IPS DF 4.7 (cell line): ENCODE results near the gene KANK2.
"Not testable (repeated sequence)": the region's sequence is repeated elsewhere in the genome, so short reads cannot be mapped to it uniquely, and the experiment has no call there.

ENCODE experiments used
- DNase-seq: peaks from one replicate; pipeline ENCODE4 v3.0.0-alpha.2; 2013; ENCODE audit warnings: low spot score; ENCODE audit errors: extremely low read depth

Gene KANK2

DNA sequence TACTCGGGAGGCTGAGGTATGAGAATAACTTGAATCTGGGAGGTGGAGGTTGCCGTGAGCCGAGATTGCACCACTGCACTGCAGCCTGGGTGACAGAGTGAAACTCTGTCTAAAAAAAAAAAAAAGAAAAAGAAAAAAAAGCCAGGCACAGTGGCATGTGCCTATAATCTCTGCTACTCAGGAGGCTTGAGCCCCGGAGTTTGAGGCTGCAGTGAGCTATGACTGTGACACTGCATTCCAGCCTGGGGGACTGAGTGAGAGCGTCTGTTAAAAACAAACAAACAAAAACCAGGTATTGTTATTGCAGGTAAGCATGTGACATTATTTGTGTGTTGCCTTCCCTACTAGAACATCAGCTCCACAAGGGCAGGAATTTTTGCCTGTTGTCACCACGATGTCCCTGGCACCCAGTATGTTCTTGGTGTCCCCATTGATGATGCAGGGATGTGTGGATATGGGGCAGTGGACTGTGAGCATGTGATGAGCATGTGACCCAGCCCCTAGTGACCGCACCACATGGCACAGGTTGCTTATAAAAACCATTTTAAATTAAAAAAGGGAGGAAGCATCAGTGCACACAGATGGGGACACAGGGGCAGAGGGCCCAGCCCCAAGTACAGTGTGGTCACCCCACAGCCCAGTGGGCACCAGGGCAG, 1.6 kb upstream of the KANK2 start:
- DNase-seq = no peak

GRCh38 chr19:11198175-11198534, 810 bp upstream of the KANK2 start:
- DNase-seq = no peak

DNA sequence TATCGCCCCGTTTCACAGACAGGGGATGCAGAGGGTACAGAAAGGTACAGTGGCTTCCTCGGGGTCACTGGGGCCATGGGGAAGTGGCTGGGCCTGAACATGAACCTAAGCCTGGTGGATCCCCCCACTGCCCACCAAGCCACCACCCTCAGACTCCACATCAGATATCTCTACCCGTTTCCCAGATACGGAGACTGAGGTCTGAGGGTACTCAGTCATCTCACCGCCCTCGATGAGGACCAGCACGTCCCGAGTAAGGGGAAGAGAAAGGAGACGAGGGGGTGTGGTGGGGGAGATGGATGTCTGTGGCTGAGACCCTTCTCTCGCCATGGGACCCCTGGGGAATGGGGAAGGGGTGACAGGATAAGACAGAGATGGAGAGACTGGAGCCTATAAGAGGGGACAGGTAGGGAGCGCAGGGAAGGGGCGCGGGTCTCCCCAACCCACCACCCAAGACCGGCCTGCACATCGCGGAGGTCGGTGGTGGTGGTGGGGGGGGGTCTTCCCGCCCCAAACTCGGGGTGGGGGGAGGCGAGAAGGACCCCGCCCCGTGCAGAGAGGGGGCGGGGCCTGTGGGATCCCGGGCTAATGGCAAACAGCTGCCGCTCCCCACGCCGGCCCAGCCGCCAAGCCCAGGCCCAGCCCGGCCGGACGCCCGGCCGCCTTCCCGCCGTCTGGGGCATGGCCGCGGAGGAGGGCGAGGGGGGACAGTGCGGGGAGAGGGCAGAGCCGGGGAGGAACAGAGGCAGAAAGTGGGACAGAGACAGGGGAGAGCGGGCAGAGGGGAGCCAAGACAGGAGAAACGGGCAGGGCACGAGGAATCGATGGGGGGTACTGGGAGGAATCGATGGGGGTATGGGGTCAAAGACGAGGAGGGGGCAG, 698 bp downstream of the KANK2 start:
- no peak for DNase-seq

DNA sequence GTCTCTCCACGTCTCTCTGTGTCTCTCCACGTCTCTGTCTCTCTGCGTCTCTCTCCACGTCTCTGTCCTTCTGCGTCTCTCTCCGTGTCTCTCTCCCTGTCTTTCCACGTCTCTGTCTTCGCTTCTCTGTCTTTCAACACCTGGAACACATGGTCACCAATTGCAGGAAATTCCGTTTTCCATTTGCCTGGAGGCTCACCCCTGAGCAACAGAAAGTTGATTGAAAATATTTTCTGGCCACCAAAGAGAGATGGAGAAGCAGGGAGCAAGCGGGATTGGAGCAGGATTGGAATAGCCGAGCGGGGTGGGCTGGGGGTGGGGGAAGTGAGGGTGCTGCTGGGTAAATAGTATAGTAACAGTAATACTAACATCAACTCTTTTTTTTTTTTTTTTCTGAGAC, 1.7 kb downstream of the KANK2 start:
- DNase-seq = no peak

GRCh38 chr19:11194656-11195558, 2.4 kb downstream of the KANK2 start:
- DNase-seq = no peak

- no peak for DNase-seq
Measured at GRCh38 chr19:11194173-11194572, 3.2 kb downstream of the KANK2 start.

DNA sequence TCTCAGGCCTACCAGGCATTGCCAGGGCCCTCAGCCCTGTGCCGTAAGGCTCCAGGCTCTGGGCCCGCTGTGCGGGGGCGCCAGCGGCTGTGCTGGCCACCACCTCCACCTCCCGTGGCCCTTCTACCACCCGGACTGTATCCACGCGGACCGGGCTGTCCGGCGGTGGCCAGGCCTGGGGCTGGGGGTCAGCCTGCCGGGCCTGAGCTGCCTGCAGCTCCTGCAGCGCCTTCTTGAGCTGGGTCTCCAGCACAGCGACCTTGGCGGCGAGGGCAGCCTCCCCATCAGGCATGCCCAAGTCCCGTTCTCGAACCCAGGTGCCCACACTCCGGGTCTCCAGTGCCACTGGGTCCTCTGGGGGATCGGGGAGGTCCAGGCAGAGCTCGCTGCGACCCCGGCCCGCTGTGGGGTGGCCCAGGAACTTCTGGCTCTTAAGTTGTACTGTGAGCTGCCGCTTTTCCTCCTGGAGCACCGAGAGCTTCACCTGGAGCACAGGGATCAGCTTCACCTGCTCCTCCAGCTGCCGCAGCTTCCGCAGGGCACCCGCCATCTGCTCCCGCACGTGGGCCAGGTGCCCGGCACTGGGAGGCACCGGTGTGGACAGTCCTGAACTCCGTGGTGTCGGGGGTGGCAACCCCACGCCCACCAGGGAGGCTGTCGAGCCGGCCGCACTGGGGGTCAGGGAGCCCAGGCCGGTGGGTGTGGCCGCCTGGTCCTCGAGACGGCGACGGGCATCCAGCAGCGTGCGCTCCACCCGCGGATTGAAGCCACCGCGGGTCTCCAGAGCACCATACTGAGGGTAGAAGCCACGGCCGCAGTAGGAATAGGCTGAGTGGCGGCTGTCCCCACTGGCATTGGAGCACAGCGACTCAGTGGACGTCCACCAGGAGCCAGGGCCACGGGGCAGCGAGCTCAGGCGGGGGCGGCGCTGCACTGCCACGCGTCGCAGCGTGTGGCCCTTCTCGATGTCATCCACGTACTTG, 4.1 kb downstream of the KANK2 start:
- DNase-seq = no peak

- DNase-seq = no peak
Measured at GRCh38 chr19:11191934-11192333, 5.4 kb downstream of the KANK2 start.

- no peak for DNase-seq
Measured at GRCh38 chr19:11191273-11191755, 6.0 kb downstream of the KANK2 start.

- DNase-seq = no peak
Measured at GRCh38 chr19:11190501-11190900, 6.8 kb downstream of the KANK2 start.

GRCh38 chr19:11187441-11187840, 9.9 kb downstream of the KANK2 start:
- DNase-seq = no peak

DNA sequence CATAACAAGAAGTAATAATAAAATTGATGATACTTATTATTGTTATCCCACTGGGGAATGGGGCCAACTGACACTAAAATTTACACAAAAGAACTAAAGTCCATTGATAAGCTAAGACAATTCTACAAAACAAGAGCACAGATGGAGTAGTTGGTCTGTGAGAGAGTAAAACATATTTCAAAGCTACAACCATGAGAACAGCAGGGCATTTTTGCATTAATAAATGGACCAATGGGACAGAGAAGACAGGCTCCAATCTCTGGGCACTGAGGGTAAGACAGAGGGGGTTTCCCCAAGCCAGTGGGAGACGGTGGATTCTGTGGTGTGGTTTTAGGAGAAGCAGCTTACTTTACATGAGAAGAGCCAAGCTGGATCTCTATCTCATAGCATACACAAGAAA, 14.4 kb downstream of the KANK2 start:
- DNase-seq = no peak

GRCh38 chr19:11181488-11181887, 15.9 kb downstream of the KANK2 start:
- no peak for DNase-seq

GRCh38 chr19:11180975-11181374, 16.4 kb downstream of the KANK2 start:
- not testable (repeated sequence) for DNase-seq

DNA sequence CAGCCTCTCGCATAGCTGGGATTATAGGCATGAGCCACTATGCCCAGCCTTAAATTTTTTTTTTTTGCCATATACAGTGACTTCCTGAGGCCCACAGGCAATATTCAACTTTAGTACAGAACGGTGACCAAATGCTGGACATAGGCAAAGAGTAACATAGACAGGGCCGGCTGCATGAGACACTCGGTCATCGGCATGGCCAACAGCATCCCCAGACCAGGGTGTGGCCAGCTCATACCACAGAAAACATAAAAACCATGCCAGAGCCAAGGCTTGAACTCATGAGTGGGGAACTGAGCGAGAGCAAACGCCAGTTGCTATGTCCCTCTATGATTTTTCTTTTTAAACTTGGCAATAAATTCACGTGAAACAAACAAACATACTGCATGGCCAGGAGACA, 17.0 kb downstream of the KANK2 start:
- DNase-seq = no peak

DNA sequence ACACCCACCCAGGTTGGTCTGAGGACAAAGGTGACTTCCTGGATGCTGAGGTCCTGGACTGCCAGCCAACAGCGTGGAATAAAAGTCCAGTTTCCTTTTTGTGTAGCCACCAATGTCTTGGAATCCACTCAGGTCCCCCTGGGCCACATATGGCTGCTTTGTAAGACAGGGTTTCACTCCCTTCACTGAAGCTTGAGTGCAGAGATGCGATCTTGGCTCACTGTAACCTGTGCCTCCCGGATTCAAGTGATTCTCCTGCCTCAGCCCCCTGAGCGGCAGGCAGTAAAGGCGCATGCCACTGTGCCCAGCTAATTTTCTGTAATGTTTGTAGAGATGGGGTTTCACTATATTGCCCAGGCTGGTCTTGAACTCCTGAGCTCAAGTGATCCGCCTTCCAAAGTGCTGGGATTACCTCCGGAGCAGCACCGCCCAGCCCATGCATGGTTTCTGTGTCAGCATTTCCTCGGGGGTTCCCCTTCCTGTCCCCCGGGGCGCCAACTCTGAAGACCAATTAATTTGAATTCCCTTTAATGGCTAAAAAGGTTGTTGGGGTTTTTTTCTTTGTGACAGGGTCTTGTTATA, 17.5 kb downstream of the KANK2 start:
- DNase-seq = no peak

GRCh38 chr19:11179145-11179465, 18.2 kb downstream of the KANK2 start:
- not testable (repeated sequence) for DNase-seq

DNA sequence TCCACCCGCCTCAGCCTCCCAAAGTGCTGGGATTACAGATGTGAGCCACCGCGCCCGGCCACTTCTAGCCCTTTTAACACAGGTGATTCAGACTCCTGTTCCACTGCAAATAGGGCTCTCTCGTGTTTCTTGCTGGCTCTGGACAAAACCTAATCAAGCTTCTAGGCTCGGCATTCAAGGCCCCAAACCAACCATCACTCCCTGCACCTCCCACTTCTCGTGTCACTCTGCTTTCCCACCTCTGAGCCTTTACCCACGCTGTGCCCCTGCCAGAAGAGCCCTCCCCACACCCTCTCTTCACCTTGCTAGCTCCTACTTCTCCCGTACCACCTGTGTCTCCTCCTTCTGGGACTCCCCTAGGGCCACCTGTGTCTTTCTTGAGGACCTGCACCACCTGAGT, 19.8 kb downstream of the KANK2 start:
- DNase-seq = no peak

DNA sequence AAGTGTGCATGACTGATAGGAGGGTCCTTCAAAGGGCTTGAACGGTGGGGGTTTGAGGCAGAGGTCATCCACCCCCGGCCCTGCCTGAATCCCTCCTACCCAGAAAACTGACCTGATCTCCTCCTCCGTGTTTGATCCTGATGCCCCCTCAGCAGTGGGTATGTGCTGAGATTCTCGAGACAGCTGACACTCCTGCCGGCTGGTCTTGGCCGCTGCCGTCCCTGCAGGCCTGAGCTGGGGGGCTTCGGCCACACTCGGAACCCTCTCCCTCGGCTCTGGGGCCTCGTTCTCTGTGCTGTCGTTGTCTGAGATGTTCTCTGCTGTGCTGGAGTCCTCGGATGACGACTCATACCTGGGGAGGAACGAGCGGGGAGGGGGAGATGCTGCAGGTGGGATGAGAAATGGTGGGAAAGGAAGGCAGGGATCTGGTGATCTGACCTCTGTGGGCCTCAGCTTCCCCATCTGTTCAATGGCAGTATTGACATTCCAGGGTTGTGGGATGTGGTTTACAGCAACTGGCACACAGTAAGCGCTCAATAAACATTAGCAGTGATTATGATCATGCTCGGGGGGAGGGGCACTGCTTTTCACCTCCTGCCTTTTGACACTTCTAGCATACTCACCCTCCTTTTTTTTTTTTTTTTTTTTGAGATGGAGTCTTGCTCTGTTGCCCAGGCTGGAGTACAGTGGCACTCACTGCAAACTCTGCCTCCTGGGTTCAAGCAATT, 20.7 kb downstream of the KANK2 start:
- no peak for DNase-seq

DNA sequence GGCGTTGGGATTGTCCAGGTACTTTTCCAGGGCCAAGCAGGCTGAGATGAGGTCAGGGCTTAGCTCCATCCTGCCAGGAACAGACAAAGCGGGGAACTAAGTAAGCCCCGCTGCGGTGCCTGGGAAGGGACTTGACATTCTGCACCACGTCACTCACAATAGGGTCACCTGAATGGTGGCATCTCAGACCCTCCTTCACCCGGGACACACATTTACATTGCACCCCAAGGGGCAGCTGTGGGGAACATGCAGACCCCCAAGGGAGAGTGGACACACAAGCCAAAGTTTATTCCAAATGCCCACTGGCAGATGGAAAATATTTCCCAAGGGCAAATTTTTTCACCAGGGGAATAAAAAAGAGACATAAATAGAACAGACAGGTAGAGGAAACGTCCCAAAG, 21.4 kb downstream of the KANK2 start:
- no peak for DNase-seq
